ENCODE measurements around the gene TUBGCP4.

The TUBGCP4 gene

GRCh38 chr15:43403616-43404015 lies 32.7 kb downstream of the TUBGCP4 start:
- no peak for DNase-seq (ENCODE audit: low spot score)

GRCh38 chr15:43404130-43404529 lies 33.2 kb downstream of the TUBGCP4 start:
- no peak for DNase-seq (ENCODE audit: low spot score)

- DNase-seq (ENCODE audit: low spot score) = no peak
Measured at GRCh38 chr15:43406189-43406588, 35.3 kb downstream of the TUBGCP4 start.

GRCh38 chr15:43406808-43407207 lies 35.9 kb downstream of the TUBGCP4 start:
- no peak for DNase-seq (ENCODE audit: low spot score)

- DNase-seq (ENCODE audit: low spot score) = no peak
Measured at GRCh38 chr15:43408789-43409188, 37.9 kb downstream of the TUBGCP4 start.

GRCh38 chr15:43410572-43411214 lies 39.8 kb downstream of the TUBGCP4 start:
- DNase-seq (ENCODE audit: low spot score) = no peak

GRCh38 chr15:43412096-43412495 lies 41.2 kb downstream of the TUBGCP4 start:
- DNase-seq (ENCODE audit: low spot score) = no peak

- DNase-seq (ENCODE audit: low spot score) = no peak
Measured at GRCh38 chr15:43414196-43414595, 43.3 kb downstream of the TUBGCP4 start.

GRCh38 chr15:43420435-43420834 lies 49.5 kb downstream of the TUBGCP4 start:
- no peak for DNase-seq (ENCODE audit: low spot score)

- no peak for DNase-seq (ENCODE audit: low spot score)
Measured at GRCh38 chr15:43420876-43421275, 50.0 kb downstream of the TUBGCP4 start.

- DNase-seq (ENCODE audit: low spot score) = no peak
Measured at GRCh38 chr15:43423793-43424192, 52.9 kb downstream of the TUBGCP4 start.

- DNase-seq (ENCODE audit: low spot score) = no peak
Measured at GRCh38 chr15:43429687-43430086, 58.8 kb downstream of the TUBGCP4 start.

GRCh38 chr15:43433165-43433564 lies 62.3 kb downstream of the TUBGCP4 start:
- no peak for DNase-seq (ENCODE audit: low spot score)

- DNase-seq (ENCODE audit: low spot score) = no peak
Measured at GRCh38 chr15:43433661-43434303, 62.9 kb downstream of the TUBGCP4 start.

GRCh38 chr15:43434446-43434845 lies 63.5 kb downstream of the TUBGCP4 start:
- DNase-seq (ENCODE audit: low spot score) = no peak

GRCh38 chr15:43436395-43436794 lies 65.5 kb downstream of the TUBGCP4 start:
- no peak for DNase-seq (ENCODE audit: low spot score)

GRCh38 chr15:43439268-43439667 lies 68.4 kb downstream of the TUBGCP4 start:
- no peak for DNase-seq (ENCODE audit: low spot score)

- peak; percentile 40 for DNase-seq (ENCODE audit: low spot score)
Measured at GRCh38 chr15:43440721-43441281, 69.9 kb downstream of the TUBGCP4 start.

- no peak for DNase-seq (ENCODE audit: low spot score)
Measured at GRCh38 chr15:43441316-43441715, 70.4 kb downstream of the TUBGCP4 start.

GRCh38 chr15:43446344-43446743 lies 75.4 kb downstream of the TUBGCP4 start:
- DNase-seq (ENCODE audit: low spot score) = no peak

GRCh38 chr15:43449981-43450380 lies 79.1 kb downstream of the TUBGCP4 start:
- DNase-seq (ENCODE audit: low spot score) = no peak
